ENCODE data around the gene NCF2. TPM values are rescaled to one million over a fixed set of nuclear protein-coding genes. Genes with fewer than 3 reads are reported as not detected.
A peak's percentile ranks its signal among the peaks of the same experiment; 100 is the strongest.
"Not testable (repeated sequence)": the region's sequence is repeated elsewhere in the genome, so short reads cannot be mapped to it uniquely, and the experiment has no call there.

NCF2 gene
- total RNA-seq, 1 experiment from 2014 or later, result 31.3 TPM

GRCh38 chr1:183620311-183620710 is 30.1 kb upstream of the NCF2 start:
- BruUV-seq (replicated peaks), result no TSS peak
- ATAC-seq (no peak), DNase-seq (no peak)
- intact Hi-C loops (cut with micrococcal nuclease), result loop anchor here (5.0 kb wide), 1 partner anchor 68 kb away; no protein-coding TSS in a partner anchor
- H3K4me2 ChIP-seq (ENCODE audit: low read length), result peak overlapping the region; percentile 49; the same call in 1 of the 2 replicates
- peaks cover 16% of the 10 kb centered on the region for H3K79me2 ChIP-seq (ENCODE audit: low read length)
- no peak overlapping the region for H3K4me3 ChIP-seq (ENCODE audit: low read length)
- no peak overlapping the region for H2AFZ ChIP-seq (ENCODE audit: low read length)
- H3K4me1 ChIP-seq (ENCODE audit: insufficient read depth, low read length), result peaks cover 28% of the 10 kb centered on the region
- no peak overlapping the region for H3K9ac ChIP-seq (ENCODE audit: low read length)
- no peaks in the 10 kb centered on the region for H4K20me1 ChIP-seq (ENCODE audit: low read length)
- peaks cover 14% of the 10 kb centered on the region; the same call in 1 of the 2 replicates for H3K36me3 ChIP-seq (ENCODE audit: low read depth, low read length)
- H3F3A ChIP-seq (ENCODE audit: low read length, unreplicated experiment), result peaks cover 4% of the 10 kb centered on the region
- ChIA-PET CTCF (no interaction called here), POLR2A (ENCODE audit: unreplicated experiment) (no interaction called here)
- TF ChIP-seq EZH2 (IDR thresholded peaks at IDR 0.05; ENCODE audit: low read length, unreplicated experiment) (no peak), EZH2phosphoT487 (IDR thresholded peaks at IDR 0.05; ENCODE audit: borderline replicate concordance, low read length) (no peak)
- TF ChIP-seq, protein P1, sequence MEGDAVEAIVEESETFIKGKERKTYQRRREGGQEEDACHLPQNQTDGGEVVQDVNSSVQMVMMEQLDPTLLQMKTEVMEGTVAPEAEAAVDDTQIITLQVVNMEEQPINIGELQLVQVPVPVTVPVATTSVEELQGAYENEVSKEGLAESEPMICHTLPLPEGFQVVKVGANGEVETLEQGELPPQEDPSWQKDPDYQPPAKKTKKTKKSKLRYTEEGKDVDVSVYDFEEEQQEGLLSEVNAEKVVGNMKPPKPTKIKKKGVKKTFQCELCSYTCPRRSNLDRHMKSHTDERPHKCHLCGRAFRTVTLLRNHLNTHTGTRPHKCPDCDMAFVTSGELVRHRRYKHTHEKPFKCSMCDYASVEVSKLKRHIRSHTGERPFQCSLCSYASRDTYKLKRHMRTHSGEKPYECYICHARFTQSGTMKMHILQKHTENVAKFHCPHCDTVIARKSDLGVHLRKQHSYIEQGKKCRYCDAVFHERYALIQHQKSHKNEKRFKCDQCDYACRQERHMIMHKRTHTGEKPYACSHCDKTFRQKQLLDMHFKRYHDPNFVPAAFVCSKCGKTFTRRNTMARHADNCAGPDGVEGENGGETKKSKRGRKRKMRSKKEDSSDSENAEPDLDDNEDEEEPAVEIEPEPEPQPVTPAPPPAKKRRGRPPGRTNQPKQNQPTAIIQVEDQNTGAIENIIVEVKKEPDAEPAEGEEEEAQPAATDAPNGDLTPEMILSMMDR (conservative IDR thresholded peaks at IDR 0.05; ENCODE audit: low read depth, low read length), result no peak
- H3K9me2 ChIP-seq (replicated peaks; ENCODE audit: low read length), result no peaks in the 10 kb centered on the region
- H3K27me3 ChIP-seq (ENCODE audit: low read length), result no peaks in the 10 kb centered on the region
- H3K9me3 ChIP-seq (ENCODE audit: low read length), result no peaks in the 10 kb centered on the region
- H3K27ac ChIP-seq (ENCODE audit: low read length), result peak overlapping the region; percentile 61; the same call in 1 of the 2 replicates

- intact Hi-C loops (cut with micrococcal nuclease), result loop anchor here (5.0 kb wide), 1 partner anchor 67 kb away; no protein-coding TSS in a partner anchor
- peak overlapping the region; percentile 35; the same call in 1 of the 2 replicates for H3K4me3 ChIP-seq (ENCODE audit: low read length)
- H3K27me3 ChIP-seq (ENCODE audit: low read length), result no peaks in the 10 kb centered on the region
- no peak overlapping the region; the same call in 1 of the 2 replicates for H3K9ac ChIP-seq (ENCODE audit: low read length)
- TF ChIP-seq, protein P1 (conservative IDR thresholded peaks at IDR 0.05; ENCODE audit: low read depth, low read length), result no peak
- TF ChIP-seq EZH2phosphoT487 (IDR thresholded peaks at IDR 0.05; ENCODE audit: borderline replicate concordance, low read length) (no peak), EZH2 (IDR thresholded peaks at IDR 0.05; ENCODE audit: low read length, unreplicated experiment) (no peak)
- ChIA-PET POLR2A (ENCODE audit: unreplicated experiment) (no interaction called here), CTCF (interaction anchor here (0.5 kb wide), 1 partner anchor 205 kb away, joined by 8 read pairs; no protein-coding TSS in a partner anchor)
- peaks cover 19% of the 10 kb centered on the region for H3K79me2 ChIP-seq (ENCODE audit: low read length)
- H3K4me1 ChIP-seq (ENCODE audit: insufficient read depth, low read length), result peaks cover 28% of the 10 kb centered on the region
- no peak for ATAC-seq
- DNase-seq, result no peak
- peak overlapping the region; percentile 49; the same call in 1 of the 2 replicates for H3K4me2 ChIP-seq (ENCODE audit: low read length)
- H4K20me1 ChIP-seq (ENCODE audit: low read length), result no peaks in the 10 kb centered on the region
- H3K36me3 ChIP-seq (ENCODE audit: low read depth, low read length), result 0 out of 2 replicates have a peak, but pooled peaks cover 10% of the 10 kb centered on the region
- H3K9me3 ChIP-seq (ENCODE audit: low read length), result no peaks in the 10 kb centered on the region
- H3F3A ChIP-seq (ENCODE audit: low read length, unreplicated experiment), result peaks cover 4% of the 10 kb centered on the region
- H3K27ac ChIP-seq (ENCODE audit: low read length), result peak overlapping the region; percentile 61
- H2AFZ ChIP-seq (ENCODE audit: low read length), result no peak overlapping the region
- no TSS peak for BruUV-seq (replicated peaks)
- no peaks in the 10 kb centered on the region for H3K9me2 ChIP-seq (replicated peaks; ENCODE audit: low read length)
These were observed 29.5 kb upstream of the NCF2 start for GRCh38 chr1:183619781-183620180.

DNA sequence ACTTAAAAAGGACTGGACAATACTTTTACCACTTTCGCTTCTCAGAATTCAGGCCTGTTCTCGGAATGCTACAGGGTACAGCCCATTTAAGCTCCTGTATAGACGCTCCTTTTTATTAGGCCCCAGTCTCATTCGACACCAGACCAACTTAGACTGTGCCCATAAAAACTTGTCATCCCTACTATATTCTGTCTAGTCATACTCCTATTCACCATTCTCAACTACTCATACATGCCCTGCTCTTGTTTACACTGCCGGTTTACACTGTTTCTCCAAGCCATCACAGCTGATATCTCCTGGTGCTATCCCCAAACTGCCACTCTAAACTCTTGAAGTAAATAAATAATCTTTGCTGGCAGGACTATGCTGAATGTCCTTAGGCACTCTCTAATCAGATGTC is 27.9 kb upstream of the NCF2 start:
- POLR2A ChIA-PET (ENCODE audit: unreplicated experiment); CTCF ChIA-PET: not testable (repeated sequence)

GRCh38 chr1:183612975-183613374 is 22.7 kb upstream of the NCF2 start:
- BruUV-seq (replicated peaks); H3K9me2 ChIP-seq (replicated peaks; ENCODE audit: low read length); H2AFZ ChIP-seq (ENCODE audit: low read length); H3K27me3 ChIP-seq (ENCODE audit: low read length); H3F3A ChIP-seq (ENCODE audit: low read length, unreplicated experiment); intact Hi-C loops (cut with micrococcal nuclease); H3K9me3 ChIP-seq (ENCODE audit: low read length); H4K20me1 ChIP-seq (ENCODE audit: low read length); H3K36me3 ChIP-seq (ENCODE audit: low read depth, low read length); POLR2A ChIA-PET (ENCODE audit: unreplicated experiment); CTCF ChIA-PET: not testable (repeated sequence)
- DNase-seq (peak; percentile 33), ATAC-seq (peak; percentile 7; the same call in 1 of the 2 replicates)
- H3K79me2 ChIP-seq (ENCODE audit: low read length), result peaks cover 26% of the 10 kb centered on the region
- H3K9ac ChIP-seq (ENCODE audit: low read length), result peak overlapping the region; percentile 61
- H3K4me3 ChIP-seq (ENCODE audit: low read length), result peak overlapping the region; percentile 41
- peaks cover 40% of the 10 kb centered on the region for H3K4me1 ChIP-seq (ENCODE audit: insufficient read depth, low read length)
- peak overlapping the region; percentile 84 for H3K27ac ChIP-seq (ENCODE audit: low read length)
- peak overlapping the region; percentile 58 for H3K4me2 ChIP-seq (ENCODE audit: low read length)

More for the DNA sequence above, 27.9 kb upstream of the NCF2 start:
- ATAC-seq; H3K9me2 ChIP-seq (replicated peaks; ENCODE audit: low read length); H3K27me3 ChIP-seq (ENCODE audit: low read length); H3K9me3 ChIP-seq (ENCODE audit: low read length); H3K9ac ChIP-seq (ENCODE audit: low read length); H4K20me1 ChIP-seq (ENCODE audit: low read length); H3F3A ChIP-seq (ENCODE audit: low read length, unreplicated experiment); H2AFZ ChIP-seq (ENCODE audit: low read length); H3K4me2 ChIP-seq (ENCODE audit: low read length); H3K4me3 ChIP-seq (ENCODE audit: low read length); intact Hi-C loops (cut with micrococcal nuclease); DNase-seq; H3K36me3 ChIP-seq (ENCODE audit: low read depth, low read length): not testable (repeated sequence)
- Histone ChIP-seq H3K27ac (ENCODE audit: low read length) (0 out of 2 replicates have a peak overlapping the region, but pooled peaks have one; percentile 11), H3K79me2 (ENCODE audit: low read length) (peaks cover 29% of the 10 kb centered on the region), H3K4me1 (ENCODE audit: insufficient read depth, low read length) (peaks cover 25% of the 10 kb centered on the region)
- BruUV-seq (replicated peaks), result TSS peak; percentile 61

Measured in PC-3 (cell line).